HepG2 (cell line): ENCODE measurements around the gene SHISA9. TPM values are rescaled to one million over a fixed set of nuclear protein-coding genes. Genes with fewer than 3 reads are reported as not detected.

Experiments
- ATAC-seq: fragments of 200-7000 bp; cut with Tn5 transposase; 3 replicates; pipeline ENCODE4 v1.9.1; 2020; ENCODE audit warnings: mild to moderate bottlenecking, moderate library complexity
- BruUV-seq: library from RNA; stranded (reverse); fragments of 400-500 nt; replicated peaks from 2 replicates; lab custom pipeline; 2021; lab: Mats Ljungman, UMichigan
- CTCF ChIA-PET: fragments of 300-600 bp; formaldehyde crosslinking; extraction: SDS; loops from one replicate; lab custom pipeline; 2021; ENCODE audit warnings: low total read pairs, inconsistent platforms, low intra/inter-chr PET ratio; lab: Yijun Ruan, JAX
- POLR2A ChIA-PET: fragments of 350-600 bp; sonication (Branson Sonifier 250); formaldehyde crosslinking; loops from one replicate; lab custom pipeline; 2020; ENCODE audit warnings: antibody characterized with exemption, inconsistent platforms; lab: Yijun Ruan, JAX
- DNase-seq: peaks from one replicate; pipeline ENCODE4 v3.0.0-alpha.2; 2015; ENCODE audit warnings: low spot score
- FAIRE-seq: peaks from 3 replicates; lab custom pipeline; 2011; peaks lifted over from hg19 to GRCh38; lab: Jason Lieb, UNC
- H2AFZ ChIP-seq: one replicate; pipeline ENCODE4 v1.6.1; 2011; ENCODE audit warnings: low read length, inconsistent platforms
- H3K27ac ChIP-seq: fragments of 300-600 bp; 3 replicates; pipeline ENCODE4 v1.8.0; 2011; ENCODE audit warnings: mixed run types, mild to moderate bottlenecking, mixed read lengths, low read length, inconsistent platforms; ENCODE audit not compliant: insufficient read depth; ENCODE audit errors: extremely low read length
- H3K27me3 ChIP-seq, 2 experiments: fragments of 200-600 bp in 1 of 2; 2 replicates in 1 of 2; 3 replicates in 1 of 2; pipeline versions ENCODE4 v1.6.0 to v1.8.0; 2011; ENCODE audit warnings: low read length in 2 of 2, mild to moderate bottlenecking in 2 of 2, moderate library complexity in 2 of 2, inconsistent platforms in 1 of 2; ENCODE audit not compliant: insufficient read depth in 2 of 2, control insufficient read depth in 1 of 2
- H3K36me3 ChIP-seq, 2 experiments: fragments of 200-600 bp in 1 of 2; replicated peaks in 1 of 2; 2 replicates in 1 of 2; 3 replicates in 1 of 2; pipeline versions ENCODE4 v1.5.1 to v1.8.0; 2011; ENCODE audit warnings: low read length in 2 of 2, inconsistent platforms in 1 of 2; ENCODE audit not compliant: insufficient read depth in 2 of 2, control insufficient read depth in 1 of 2
- H3K4me1 ChIP-seq: 2 replicates; pipeline ENCODE4 v1.5.1; 2012; ENCODE audit warnings: low read length, inconsistent platforms; ENCODE audit not compliant: insufficient read depth
- H3K4me2 ChIP-seq: 2 replicates; pipeline ENCODE4 v1.6.0; 2011; ENCODE audit warnings: low read depth, low read length, inconsistent platforms
- H3K4me3 ChIP-seq, 3 experiments: fragments of 200-600 bp in 1 of 3; sonication (generic), shearing (Covaris generic) in 1 of 3; replicated peaks in 1 of 3; 2 replicates each; pipeline ENCODE4 v1.5.1; 2011 to 2016; ENCODE audit warnings: low read length in 3 of 3, inconsistent platforms in 2 of 3, low read depth in 2 of 3, mild to moderate bottlenecking in 2 of 3, control low read depth in 1 of 3, mixed read lengths in 1 of 3; ENCODE audit not compliant: insufficient read depth in 1 of 3
- H3K79me2 ChIP-seq: one replicate; pipeline ENCODE4 v1.6.1; 2011; ENCODE audit warnings: low read length, inconsistent platforms; ENCODE audit not compliant: insufficient read depth
- H3K9ac ChIP-seq: 2 replicates; pipeline ENCODE4 v1.6.0; 2011; ENCODE audit warnings: mild to moderate bottlenecking, low read depth, low read length, inconsistent platforms; ENCODE audit not compliant: insufficient read depth
- H3K9me3 ChIP-seq: 2 replicates; pipeline ENCODE4 v1.5.1; 2012; ENCODE audit warnings: mild to moderate bottlenecking, low read length
- H4K20me1 ChIP-seq: 2 replicates; pipeline ENCODE4 v1.6.0; 2011; ENCODE audit warnings: inconsistent platforms, mild to moderate bottlenecking, low read length, moderate library complexity; ENCODE audit not compliant: insufficient read depth
- ATF4 ChIP-seq, 2 experiments: fragments of 450-650 bp in 1 of 2; sonication (generic) in 1 of 2; formaldehyde crosslinking; IDR thresholded peaks; 2 replicates each; pipeline versions ENCODE4 v1.5.0 to v1.8.0; 2020 to 2022; ENCODE audit warnings: mild to moderate bottlenecking in 1 of 2, missing genetic modification reagents in 1 of 2
- GRHL1 ChIP-seq: sonication (generic); formaldehyde crosslinking; conservative IDR thresholded peaks from 2 replicates; pipeline ENCODE4 v1.8.0; 2022; ENCODE audit warnings: missing genetic modification reagents
- PHF8 ChIP-seq: sonication (generic); formaldehyde crosslinking; IDR thresholded peaks from 2 replicates; pipeline ENCODE4 v1.5.0; 2020; ENCODE audit warnings: missing genetic modification reagents
- ZBTB44 ChIP-seq: sonication (generic); formaldehyde crosslinking; IDR thresholded peaks from 2 replicates; pipeline ENCODE4 v1.4.0; 2020; ENCODE audit warnings: missing genetic modification reagents
- ZNF232 ChIP-seq: sonication (generic); formaldehyde crosslinking; IDR thresholded peaks from 2 replicates; pipeline ENCODE4 v1.4.0; 2020; ENCODE audit warnings: missing genetic modification reagents, borderline replicate concordance
- ZNF292 ChIP-seq: sonication (generic); formaldehyde crosslinking; IDR thresholded peaks from 2 replicates; pipeline ENCODE4 v1.8.1; 2022; ENCODE audit warnings: mild to moderate bottlenecking, low read depth, missing genetic modification reagents, borderline replicate concordance
- ZNF574 ChIP-seq: sonication (generic); formaldehyde crosslinking; IDR thresholded peaks from 2 replicates; pipeline ENCODE4 v1.4.0; 2020; ENCODE audit warnings: missing genetic modification reagents
- WGBS: methylation state at CpG from one replicate; pipeline ENCODE4 v1.1.6; 2017; ENCODE audit warnings: low lambda C conversion rate; 5-methylcytosine and 5-hydroxymethylcytosine counted together
- in situ Hi-C: cut with HindIII; loops from 2 replicates; pipeline ENCODE4 v1.10.0; 2017; ENCODE audit warnings: low pct_unique_long_range_greater_than_20kb; ENCODE audit not compliant: extremely low pct_ligation_motif_present
- intact Hi-C: fragments of 100-400 bp; cut with micrococcal nuclease; formaldehyde crosslinking; loops from one replicate; pipeline ENCODE4 v1.10.0; 2022; ENCODE audit not compliant: unreplicated experiment
- polyA plus RNA-seq, 8 experiments: library from polyadenylated mRNA; depleted of rRNA in 3 of 8; stranded (reverse) in 7 of 8; unstranded in 1 of 8; fragments of >200 nt; fragmentation: Illumina TruSeq in 4 of 8; extraction: Trizol in 4 of 8; gene quantifications; 2 replicates each; pipeline versions ENCODE4 v1.2.1 to v1.2.3, GENCODE V29; 2011 to 2016; ENCODE audit warnings: low read depth in 4 of 8, missing spikeins in 1 of 8, mixed read lengths in 1 of 8; ENCODE audit not compliant: insufficient read depth in 1 of 8
- total RNA-seq, 5 experiments: library from RNA; depleted of rRNA; stranded (reverse); fragments of >200 nt; fragmentation: Illumina TruSeq; extraction: Trizol; gene quantifications; 2 replicates each; pipeline ENCODE4 v1.2.3, GENCODE V29; 2016; ENCODE audit warnings: low read depth in 1 of 5

The SHISA9 gene
- total and polyA plus RNA-seq, 2 of the 13 experiments (the other 11 are each of a cell fraction or from before 2014, with no cell fraction given), result 0.01 TPM; not detected in 1

GRCh38 chr16:13076878-13077277 lies 175.5 kb downstream of the SHISA9 start:
- no peaks in the 10 kb centered on the region for H3K4me1 ChIP-seq
- no peaks in the 10 kb centered on the region for H3K9me3 ChIP-seq
- CTCF ChIA-PET, result no interaction called here
- H3K36me3 ChIP-seq, result no peaks in the 10 kb centered on the region
- no peak overlapping the region for H2AFZ ChIP-seq
- H3K9ac ChIP-seq, result no peak overlapping the region
- no peak for ATAC-seq
- BruUV-seq, result no TSS peak
- no peak for FAIRE-seq
- no peaks in the 10 kb centered on the region for H3K79me2 ChIP-seq
- H3K4me2 ChIP-seq, result no peak overlapping the region
- DNase-seq, result no peak
- H3K27ac ChIP-seq, result no peak overlapping the region
- in situ Hi-C loops, result no loop called here
- intact Hi-C loops, result no loop called here
- no peak overlapping the region for H3K4me3 ChIP-seq
- TF ChIP-seq ATF4 (CRISPR knock-in tag; IDR thresholded peaks at IDR 0.05), result no peak
- no peak for TF ChIP-seq ZNF232 (CRISPR knock-in tag)
- TF ChIP-seq PHF8, result no peak
- TF ChIP-seq ZNF292, result no peak
- TF ChIP-seq ZBTB44 (CRISPR knock-in tag), result no peak
- TF ChIP-seq ZNF574 (CRISPR knock-in tag), result no peak
- no peak for TF ChIP-seq GRHL1 (CRISPR knock-in tag)
- H4K20me1 ChIP-seq, result no peaks in the 10 kb centered on the region
- POLR2A ChIA-PET, result no interaction called here
- 8% methylated on average over 6 of the region's 6 CpGs for WGBS
- H3K27me3 ChIP-seq, result no peaks in the 10 kb centered on the region
